G401 (cell line): ENCODE measurements around the gene MORN1. TPM values are rescaled to one million over a fixed set of nuclear protein-coding genes. Genes with fewer than 3 reads are reported as not detected.
A peak's percentile ranks its signal among the peaks of the same experiment; 100 is the strongest.

Experiments
- DNase-seq: peaks from one replicate; pipeline ENCODE4 v3.0.0-alpha.2; 2015; ENCODE audit warnings: low spot score
- in situ Hi-C: cut with HindIII; loops from 2 replicates; pipeline ENCODE4 v1.10.0; 2016; ENCODE audit warnings: low sequenced_read_pairs, mixed read lengths
- total RNA-seq: library from RNA; depleted of rRNA; stranded (reverse); fragments of >200 nt; shearing (Covaris generic); gene quantifications from 2 replicates; pipeline ENCODE4 v1.2.3, GENCODE V29; 2014

The MORN1 gene
- total RNA-seq, 1 experiment from 2014 or later = 29.1 TPM

DNA sequence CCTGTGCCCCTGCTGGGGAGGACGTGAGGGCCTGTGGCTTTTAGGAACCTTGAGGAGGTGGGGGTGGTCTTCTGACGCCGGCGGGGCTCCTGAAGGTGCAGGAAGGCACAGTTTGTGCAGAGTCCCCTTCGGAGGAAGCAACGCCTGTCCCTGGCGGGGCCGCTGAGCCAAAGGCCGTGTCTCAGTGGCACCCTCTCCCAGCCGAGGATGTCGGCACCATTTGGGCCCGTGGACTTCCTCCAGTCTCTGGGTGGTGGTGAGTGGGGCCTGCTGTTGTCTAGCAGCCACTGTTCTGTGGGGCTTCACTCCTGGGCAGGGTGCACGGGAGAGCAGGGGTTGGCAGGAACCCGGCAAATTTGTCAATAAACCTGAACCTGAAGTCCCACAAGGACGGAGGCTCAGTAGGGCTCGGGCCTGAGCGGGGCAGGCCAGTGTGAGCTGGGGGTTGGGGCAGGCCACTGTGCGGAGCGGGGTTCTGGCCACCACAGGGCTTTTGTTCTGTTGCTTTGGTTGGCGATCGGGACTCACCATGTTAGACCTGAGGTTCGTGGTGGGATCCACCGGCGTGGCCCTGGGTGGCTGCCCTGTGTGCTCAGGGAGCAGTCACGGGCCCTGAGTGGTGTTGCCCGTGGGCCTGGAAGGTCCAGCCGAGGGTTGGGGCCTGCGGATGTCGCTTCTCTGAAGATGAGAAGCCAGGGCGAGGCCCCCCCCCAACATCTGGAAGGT, 98.5 kb downstream of the MORN1 start:
- DNase-seq = no peak
- in situ Hi-C loops = no loop called here

DNA sequence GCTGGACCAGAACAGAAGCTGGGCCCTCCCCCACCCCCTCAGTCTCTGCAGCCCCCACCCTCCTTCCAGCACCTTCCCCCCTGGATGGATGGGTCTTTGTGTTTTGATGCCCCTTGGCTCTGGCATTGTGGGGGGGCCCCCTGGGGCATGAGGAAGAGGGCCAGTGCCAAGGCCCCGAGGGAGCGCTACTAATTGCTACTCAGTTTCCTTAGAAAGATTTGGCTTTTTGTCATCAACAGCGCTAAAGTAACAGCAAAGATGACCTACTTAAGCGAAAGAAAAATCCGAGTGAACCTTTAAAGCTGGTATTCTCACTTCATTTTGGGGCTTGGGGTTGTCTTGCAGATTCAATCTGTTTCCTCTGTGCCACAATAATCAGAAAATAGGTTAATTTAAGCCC, 99.8 kb downstream of the MORN1 start:
- in situ Hi-C loops = no loop called here
- no peak for DNase-seq

DNA sequence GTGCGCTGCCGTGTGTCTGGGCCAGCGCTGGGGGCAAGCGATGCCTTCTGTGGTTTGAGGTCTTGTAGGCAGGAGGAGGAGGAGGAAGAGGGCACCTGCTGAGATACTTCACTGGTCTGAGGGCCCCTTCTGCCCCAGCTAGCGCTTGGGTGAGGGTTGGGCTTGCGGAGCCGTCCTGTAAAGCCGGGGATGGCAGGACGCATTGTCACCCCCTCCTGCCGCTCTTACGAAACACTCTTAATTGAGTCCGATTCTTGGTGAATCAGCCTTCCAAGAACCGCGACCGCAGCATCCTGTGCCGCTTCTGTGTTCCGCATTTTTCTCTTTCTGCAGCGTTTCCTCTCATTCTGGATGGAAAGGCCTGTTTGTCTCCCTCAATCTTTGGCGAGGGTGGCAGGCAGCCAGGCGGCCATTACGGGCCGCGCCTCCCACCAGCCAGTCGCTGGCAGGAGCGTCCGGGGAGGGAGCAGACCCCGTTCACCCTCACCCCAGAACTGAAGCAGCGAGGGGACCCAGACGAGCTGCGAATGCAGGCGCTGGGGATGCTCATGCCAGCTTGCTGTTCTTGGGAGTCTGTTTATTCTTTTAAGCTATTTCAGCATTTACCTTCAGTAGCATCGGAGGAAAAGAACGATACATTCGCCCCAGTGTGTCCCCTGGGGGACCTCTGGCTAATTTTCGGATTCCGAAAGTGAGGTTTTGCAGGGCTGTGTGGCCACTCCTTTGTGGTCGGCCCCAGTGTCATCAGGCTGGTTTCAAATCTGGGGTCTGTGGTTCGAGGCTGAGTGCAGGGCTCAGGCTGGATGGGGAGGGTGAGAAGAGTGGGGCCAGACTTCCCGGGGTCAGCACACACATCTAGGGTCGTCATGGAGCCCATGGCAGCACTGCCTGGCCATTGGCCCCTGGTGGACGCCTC, 100.5 kb downstream of the MORN1 start:
- in situ Hi-C loops = no loop called here
- peak; percentile 76 for DNase-seq

DNA sequence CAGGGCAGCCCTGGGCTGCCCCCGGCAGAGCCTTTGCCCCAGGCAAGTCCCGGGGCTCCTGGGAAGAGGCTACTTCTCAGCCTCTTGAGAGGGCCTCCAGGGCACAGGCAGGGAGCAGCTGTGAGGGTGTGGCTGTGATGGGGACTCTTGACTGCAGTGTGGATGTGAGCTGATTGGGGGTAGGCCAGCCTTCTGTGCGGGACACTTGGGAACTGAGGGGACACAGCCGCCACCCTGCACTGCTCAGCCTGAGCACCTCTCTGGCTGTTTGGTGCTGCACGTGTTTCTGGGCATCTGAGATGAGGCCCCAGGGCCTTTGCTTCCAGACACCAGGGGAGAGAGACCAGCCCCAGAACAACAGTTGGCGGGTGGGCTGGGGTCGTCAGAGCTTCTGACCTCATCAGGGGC, 101.2 kb downstream of the MORN1 start:
- no peak for DNase-seq
- in situ Hi-C loops = no loop called here

DNA sequence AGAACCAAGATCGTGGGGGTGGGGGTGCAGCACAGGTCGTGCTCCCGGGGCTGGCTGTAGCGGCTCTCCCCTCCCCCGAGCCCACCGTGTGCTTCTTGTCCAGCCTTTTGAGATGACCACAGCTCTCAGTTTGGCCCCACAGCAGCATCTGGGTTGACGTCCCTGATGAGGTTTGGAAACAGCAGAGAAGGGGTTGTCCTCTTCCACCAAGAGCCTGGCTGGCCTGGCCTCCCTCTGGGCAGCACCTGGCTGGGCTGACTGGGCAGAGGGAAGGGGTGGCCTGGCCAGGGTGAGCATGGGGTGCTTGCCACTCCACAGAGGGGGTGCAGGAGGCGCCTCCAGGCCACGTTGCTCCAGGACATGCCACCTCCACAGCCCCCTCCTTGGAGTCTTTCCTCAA, 101.7 kb downstream of the MORN1 start:
- no peak for DNase-seq
- in situ Hi-C loops = no loop called here

DNA sequence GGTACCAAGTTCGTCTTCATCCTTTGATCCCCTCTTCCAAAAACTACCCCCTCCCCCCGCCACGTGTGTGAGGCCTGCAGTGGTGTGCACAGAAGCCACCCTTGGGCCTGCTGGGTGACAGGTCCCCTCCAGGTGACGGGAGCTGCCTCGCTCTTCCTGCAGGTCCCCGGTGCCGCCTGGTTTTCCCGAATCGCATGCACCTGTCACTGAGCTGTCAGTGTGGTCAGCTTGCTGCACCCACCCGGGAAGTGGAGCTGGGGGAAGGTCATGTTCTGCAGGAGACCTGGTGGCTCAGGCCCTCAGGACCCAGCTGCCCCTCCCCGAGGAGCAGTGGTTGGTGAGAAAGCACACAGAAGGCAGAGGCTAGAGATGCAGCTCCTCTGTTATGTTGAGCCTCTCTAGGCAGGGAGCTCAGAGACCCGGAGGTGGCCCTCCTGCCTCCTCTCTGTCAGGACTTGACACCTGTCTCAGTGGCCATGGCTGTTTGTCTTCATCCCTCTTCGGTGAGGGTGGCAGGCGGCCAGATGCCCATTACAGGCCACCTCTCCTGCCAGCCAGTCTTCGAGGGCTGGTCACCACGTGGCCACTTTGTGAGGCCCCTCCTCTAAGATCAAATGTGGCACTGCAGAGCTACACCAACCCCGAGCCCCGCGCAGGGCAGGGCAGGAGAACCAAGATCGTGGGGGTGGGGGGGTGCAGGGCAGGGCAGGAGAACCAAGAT, 102.4 kb downstream of the MORN1 start:
- no peak for DNase-seq
- in situ Hi-C loops = no loop called here

DNA sequence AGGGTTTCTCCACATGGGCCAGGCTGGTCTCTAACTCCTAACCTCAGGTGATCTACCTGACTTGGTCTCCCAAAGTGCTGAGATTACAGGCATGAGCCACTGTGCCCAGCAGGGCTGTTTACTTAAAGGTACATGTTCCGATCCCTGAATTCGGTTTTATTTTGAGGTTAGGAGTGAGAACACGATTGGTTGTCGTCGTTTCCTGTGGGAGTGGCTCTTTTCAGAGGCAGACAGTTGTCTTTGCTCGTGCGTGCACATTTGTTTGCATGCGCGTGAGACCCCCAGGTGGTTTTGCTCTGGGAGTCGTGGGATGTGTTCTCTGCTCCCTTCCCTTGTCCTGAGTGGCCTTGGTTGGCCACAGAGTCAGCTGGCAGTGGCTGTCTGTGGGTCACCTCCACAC, 103.0 kb downstream of the MORN1 start:
- no peak for DNase-seq

DNA sequence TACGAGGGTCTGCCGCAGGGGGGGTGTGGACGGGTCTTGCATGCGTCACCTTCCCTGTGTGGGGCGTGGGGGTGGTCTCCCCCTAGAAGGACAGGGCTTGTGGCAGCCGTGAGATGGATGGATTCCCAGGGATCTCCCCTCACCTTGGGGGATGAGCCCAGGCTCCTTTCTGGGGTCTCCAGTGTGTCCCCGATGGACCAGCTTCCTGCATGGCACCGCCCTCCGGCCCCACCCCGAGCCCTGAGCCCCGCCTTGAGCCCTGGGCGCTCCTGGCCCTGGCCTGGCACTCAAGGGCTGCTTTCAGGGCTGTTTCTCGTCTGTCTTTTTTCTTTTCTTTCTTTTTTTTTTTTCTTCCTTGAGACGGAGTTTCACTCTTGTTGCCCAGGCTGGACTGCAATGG, 103.7 kb downstream of the MORN1 start:
- in situ Hi-C loops = no loop called here
- DNase-seq = no peak

More for the DNA sequence above, 103.0 kb downstream of the MORN1 start:
- in situ Hi-C loops = no loop called here

DNA sequence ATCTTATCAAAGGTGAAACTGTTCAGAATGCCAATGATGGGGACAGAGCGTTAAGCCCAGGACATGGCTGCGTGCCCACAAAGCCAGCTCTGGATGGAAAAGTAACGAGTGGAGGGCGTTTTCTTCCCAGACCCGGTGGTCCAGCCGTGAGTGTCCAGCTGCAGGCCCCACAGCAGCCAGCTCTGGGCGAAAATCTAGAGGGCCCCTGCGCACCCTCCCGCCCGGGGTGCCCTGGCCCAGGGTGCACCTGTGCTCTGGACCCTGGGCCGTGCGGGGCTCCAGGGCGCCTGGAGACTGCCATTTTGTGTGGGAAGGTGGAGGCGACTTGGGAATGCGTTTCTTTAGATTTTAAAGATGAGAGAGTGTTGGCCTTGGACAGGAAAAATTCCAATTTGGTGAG, 104.4 kb downstream of the MORN1 start:
- in situ Hi-C loops = no loop called here
- DNase-seq = no peak

DNA sequence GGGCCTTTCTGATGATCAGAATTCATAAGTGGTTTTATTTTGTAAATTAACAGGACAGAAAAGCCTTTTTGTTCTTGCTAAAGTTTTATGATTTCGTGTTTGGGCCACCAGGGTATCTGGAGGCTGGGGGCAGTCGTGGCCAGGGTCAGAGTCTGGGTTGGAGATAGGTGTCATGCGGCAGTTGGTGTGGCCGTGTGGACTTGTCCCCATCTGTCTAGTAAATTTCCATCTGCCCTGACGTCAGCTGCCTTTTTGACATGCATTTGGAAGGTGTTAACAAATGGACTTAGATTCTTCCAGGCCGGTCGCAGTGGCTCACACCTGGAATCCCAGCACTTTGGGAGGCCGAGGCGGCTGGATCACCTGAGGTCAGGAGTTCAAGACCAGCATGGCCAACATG, 106.4 kb downstream of the MORN1 start:
- in situ Hi-C loops = no loop called here
- peak; percentile 95 for DNase-seq

DNA sequence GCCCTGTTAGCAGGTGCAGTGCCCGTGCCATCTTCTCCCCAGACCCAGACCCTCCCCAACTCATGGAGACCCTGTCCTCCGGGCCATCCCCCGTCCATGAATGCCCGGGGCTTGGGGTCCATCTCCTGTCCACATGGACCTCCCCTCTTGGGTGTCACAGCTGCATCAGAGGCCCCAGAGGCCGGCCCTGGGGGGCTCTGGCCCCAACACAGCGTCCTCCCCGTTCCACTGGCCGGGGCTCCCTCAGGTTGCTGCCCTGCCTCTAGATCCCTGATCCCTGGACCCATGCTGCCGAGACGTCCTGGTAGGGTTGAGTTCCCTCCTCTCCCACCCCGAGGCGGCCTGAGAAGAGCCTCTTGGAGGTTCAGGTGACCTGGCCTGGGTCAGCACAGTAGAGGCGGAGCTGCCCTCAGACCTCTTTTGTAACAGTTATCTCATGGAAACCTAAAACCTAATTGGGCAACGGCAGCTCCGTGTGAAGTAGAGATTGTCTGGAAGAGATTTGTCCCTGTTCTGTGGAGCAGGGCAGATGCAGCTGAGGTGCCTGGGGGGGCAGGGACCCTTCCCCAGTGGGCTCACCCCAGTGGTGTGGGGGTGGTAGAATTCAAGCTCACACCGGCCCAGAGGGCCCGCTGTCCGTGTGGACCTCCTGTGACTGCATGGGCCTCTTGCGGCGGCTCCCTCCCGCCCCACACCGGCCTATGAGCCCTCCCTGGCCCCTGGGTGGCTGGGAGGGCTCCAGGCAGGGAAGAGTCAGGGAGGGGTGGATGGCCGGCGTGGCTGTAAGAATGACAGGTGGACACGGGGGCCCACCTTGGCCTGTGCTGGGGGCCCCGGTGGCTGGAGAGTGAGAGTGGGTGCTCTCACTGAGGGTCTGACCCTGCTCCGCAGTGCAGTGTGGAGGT, 107.1 kb downstream of the MORN1 start:
- in situ Hi-C loops = no loop called here
- DNase-seq = no peak

DNA sequence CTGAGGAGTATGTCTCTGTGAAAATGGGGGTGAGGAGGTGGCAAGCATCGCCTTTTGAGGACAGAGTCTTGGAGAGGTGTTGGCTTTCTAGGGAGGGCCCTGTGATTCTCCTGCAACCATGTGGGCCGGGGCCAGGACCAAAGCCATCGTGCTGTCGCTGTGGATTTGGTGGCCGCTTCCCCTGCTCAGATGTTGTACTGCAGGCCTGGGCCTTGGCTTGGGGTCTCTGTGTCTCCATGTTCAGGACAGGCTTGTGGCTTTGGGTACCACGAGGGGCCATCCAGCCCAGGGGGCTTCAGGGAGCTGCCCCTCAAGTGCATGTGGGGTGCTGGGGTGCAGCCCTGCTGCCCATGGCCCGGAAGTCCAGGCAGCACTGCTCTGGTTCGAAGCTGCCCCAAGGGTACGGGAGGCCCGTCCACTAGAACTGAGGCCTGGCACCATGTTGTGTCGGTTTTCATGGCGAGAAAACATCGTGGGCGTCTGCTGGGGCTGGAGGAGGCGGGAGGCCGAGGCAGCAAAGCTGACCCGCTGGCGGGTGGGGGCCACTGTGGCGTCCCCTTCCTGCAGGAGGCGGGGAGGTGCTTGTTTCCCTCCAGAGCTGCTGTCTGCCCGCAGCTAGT, 107.9 kb downstream of the MORN1 start:
- in situ Hi-C loops = no loop called here
- DNase-seq = no peak

DNA sequence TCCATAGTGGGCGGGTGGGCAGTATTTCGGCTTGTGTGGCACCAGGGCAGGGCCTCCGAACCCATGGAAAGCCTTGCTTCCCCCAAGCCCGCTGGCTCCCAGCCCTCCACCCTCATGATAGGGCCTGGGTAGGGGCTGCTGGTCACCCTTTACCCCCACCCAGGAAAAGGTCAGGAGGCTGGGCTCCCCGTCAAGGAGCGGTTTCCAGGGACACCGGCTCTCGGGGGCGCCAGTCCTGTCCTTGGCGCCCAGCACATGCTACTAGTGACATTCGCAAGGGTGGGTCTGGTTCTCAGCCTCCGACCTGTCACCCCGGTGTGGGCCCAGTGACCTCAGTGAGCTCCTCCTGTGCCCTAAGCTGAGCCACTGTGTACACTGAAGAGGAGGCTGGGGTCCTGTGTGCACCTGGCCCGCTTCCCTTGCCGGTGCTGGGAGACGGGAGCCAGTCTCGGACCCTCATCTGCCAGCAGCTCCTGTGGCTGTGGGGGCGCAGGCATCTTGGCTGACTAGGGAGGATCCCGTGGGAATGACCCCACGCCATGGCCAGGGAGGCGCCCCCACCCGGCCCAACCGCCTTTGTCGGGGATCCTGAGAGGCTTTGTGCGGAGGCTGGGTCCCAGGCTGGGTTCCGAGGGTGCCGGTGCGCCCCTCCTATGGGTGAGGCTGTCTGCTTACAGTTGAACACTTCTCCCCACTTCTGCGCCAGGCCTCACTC, 108.6 kb downstream of the MORN1 start:
- no peak for DNase-seq
- in situ Hi-C loops = no loop called here

DNA sequence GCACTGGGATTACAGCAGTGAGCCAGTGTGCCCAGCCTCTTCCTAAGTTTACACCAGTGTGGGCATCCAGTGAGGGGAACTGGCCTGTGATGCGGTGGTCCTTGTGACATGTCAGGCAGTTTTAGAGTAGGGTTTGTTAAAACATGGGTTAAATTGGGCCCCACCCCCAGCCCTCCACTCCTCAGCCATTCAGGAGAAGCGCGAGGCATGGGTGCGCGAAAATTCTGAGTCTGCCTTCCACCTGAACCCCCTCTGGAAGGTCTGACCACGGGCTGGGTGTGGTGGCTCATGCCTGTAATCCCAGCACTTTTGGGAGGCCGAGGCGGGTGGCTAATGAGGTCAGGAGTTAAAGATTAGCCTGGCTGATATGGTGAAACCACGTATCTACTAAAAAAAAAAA, 111.5 kb downstream of the MORN1 start:
- in situ Hi-C loops = no loop called here
- no peak for DNase-seq

DNA sequence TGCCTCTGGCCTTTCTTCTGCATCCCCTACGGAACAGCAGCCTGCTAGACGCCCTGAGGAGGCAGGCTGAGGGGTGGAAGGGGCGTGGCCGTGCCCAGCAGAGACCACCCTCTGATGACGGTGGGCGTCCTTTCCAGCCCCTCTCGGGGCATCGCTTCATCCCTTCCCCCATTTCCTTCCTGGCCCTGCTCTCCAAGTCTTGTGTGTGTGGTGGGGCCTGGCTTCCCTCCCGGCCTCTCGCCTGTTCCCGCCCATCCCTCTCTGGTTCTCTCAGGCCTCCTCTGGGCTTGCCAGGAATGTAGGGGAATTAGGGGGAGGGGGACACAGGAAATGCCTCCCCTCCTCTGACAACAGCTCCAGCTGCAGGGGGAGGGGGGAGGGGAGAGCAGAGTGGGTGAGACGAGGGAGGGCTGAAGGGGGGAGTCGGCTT, 112.1 kb downstream of the MORN1 start:
- no peak for DNase-seq
- in situ Hi-C loops = no loop called here

DNA sequence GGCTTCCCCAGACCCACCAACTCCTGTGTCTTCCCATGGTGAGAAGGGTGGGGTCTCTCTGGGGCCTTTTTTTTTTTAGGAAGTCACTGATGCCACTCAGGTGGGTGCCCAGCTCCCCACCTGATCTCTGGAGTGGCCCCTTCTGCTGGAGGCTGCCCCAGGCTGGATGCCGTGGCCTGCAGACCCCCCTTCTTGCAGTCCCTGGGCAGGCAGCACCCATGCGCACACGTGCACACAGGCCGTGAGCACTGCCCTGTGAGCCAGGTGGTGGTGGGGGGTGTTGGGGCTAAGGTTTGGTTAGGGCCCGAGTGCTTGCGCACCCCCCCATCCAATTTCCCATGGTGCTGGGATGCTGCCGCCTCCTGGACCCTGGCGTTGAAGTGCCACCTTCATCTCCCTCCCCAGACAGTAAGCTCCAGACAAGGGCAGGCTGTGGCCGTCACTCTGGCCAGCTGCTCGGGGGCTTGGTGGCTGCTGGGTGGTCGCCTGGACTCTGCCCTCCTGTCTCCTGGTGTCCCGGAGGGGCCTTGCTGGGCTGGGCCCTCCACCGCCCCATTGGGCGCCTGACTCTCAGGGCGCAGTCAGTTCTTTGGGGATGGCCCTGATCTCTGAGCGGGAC, 112.7 kb downstream of the MORN1 start:
- DNase-seq = no peak
- in situ Hi-C loops = no loop called here

DNA sequence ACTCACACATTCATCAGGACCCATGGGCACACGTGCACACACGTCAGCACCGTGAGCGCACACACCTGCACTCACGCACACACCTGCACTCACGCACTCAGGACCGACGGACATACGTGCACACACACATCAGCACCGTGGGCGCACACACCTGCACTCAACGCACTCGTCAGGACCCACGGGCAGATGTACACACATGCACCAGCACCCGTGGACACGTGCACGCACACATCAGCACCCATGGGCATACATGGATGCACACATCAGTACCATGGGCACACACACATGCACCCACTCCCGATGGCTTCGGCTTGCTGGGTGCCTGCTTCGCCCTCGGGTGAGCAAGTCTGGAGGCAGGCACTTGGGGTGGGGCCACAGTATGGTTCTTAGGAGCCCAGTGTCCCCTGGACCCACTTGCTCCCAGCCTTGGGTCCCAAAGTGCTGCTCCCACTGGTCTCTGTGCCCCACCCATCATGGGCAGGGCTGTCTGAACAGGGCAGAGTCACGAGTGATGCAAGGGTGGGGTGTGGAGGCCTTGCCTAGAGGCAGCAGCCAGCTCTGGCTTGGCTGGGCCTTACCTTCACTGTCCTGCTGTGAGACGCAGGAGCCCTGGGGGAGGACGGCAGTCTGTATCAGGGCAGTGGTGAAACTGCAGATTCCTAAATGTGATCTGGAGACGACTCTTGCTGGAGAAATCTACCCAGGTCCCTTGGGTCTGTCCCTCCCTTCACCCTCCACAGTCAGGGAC, 113.4 kb downstream of the MORN1 start:
- no peak for DNase-seq
- in situ Hi-C loops = no loop called here
